T follicular helper cell (primary cell): ENCODE results near the gene CDC42BPB.
"Not testable (repeated sequence)": the region's sequence is repeated elsewhere in the genome, so short reads cannot be mapped to it uniquely, and the experiment has no call there.

Source experiments
- DNase-seq: peaks from one replicate; pipeline ENCODE4 v3.0.0-alpha.2; 2020; ENCODE audit warnings: low read depth

CDC42BPB gene

DNA sequence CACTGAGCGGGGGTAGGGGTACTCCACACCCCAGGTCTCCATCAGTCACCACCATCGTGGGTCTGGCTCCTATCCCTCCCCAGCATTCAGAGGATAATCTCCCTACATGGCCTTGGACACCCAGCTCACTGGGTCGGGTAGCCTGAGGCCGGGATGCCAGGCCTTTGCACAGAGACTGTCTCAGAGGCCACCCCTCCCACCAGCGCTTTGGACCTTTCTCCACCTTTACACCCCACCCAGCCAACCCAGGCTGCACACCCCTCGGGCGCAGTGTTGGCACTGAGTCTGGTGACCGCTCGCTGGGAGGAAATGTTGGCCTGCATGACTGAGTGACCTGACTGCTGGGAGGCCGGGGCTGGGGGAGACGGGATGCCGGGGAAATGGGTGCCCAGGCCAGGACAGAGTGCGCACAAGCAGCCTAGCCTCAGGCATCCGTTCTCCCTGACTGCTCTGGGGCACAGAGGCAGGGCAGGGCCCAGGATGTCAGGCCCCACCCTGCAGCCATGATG, 16.1 kb upstream of the CDC42BPB start:
- DNase-seq, result no peak

DNA sequence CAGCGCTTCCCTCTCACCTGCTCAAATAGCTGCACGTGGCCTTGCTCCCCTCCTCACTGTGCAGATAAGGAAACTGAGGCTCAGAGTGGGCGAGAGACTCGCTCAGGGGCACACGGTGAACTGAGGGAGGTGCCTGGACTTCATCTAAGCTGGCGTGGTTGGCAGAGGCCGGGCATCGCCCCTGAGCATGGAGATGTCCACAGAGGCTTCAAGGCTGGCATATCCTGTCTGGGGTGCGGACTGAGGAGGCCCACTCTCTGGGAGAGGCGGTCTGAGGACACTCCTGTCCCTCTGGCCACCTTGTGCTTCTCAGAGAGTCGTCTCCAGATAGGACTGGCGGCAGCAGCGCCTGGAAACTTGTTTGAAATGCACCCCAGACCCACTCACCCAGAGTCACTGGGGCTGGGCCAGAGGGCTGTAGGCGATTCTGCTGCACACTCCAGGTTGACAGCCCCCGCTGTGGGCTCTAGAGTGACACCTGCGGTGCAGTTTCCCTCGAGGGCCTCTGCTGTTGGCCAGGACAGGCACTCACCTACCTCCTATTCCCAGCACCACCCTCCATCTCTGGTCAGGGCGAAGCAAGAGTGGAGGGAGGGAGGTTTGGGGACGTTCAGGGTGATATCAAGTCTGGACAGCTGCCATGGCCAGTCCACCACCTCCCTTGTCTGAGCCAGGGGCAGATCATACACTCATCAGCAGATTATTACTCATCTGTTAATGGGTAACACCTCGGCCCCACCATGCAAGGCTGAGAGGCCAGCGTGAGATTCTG, 15.4 kb upstream of the CDC42BPB start:
- DNase-seq, result no peak

DNA sequence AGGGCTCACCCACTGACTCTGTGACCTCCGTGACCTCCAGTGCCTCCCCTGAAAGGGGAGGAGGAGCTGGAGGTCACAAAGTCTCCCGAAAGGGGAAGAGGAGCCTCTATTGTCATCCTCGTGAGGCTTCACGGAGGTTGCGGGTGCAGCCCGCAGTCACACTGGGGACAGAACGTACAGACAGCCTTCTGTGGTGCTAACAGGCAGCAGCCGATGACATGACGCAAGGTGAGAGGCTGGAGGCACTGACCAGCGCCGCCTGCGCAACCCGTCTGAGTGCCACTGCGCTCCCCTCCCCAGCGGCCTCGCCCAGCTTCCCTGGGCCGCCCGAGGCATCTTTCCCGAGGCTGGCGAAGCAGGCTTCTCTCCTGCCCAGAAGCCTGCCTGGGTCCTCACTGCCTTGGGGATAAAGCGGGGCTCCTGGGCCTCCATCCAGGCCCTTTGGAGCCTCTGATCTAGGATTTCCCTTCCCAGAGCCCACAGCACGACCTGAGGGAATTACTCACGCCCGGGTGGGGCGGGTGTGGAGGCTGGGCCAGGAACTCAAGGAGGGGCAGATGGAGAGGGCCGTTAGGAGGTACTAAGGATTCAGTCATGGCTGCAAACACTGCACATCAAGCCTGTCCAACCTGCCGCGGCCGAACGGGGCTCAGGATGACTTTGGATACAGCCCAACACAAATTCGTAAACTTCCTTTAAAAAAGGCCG, 14.3 kb upstream of the CDC42BPB start:
- DNase-seq, result no peak

DNA sequence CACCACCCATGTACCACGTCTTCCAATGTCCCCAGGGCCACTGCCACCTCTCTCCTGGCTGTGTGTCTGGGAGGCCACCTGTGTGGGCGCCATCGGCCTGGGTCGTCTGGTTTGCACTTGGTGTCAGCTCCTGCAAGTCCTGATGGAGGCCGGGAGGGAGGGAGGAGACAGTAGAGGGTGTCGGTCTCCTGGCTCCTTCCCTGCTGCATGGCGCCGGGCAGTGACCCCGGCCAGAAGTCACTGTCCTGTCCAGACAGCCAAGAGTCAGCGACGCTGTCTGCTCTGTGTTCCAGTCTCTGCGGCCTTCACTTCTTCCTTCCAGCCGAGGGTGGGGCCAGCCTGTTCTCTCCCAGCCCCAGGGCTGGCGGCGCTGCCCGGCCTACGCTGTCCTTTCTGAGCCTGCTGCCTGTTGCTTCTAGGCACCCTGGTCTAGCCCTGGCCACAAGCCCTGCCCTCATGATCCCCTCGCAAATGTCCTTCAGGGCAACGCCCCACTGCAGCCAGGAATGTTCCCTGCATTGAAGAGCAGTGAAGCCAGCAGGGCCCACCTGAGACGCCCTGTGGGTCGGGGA, 13.7 kb upstream of the CDC42BPB start:
- DNase-seq, result no peak

DNA sequence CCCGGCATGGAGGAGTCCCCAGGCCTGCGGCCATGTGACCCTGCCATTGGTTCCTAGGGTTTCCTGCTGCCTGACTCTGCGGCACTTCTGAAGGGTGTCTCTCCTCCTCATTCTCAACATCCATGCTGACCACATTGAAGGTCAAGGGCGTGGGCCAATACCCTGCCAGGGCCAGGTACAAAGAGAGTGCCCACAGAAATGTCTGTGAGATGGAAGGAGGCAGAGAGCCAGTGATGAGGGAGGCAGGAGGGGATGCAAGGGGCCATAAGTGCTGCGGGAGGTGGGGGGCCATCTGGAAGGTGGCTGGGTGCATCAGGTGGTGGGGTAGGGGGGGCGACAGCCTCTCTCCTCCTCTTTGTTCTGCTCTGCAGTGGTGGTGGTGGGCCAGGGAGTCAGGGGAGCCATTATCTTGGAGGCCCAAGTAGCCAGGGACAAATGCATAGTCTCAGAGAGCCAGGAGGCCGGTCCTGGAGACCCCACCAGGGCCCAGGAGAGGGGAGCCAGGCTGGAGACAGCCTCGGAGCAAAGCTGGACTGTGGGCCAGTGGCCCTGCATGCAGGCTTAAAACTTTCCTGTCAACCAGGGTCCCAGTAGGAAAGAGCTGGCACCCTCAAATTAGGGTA, 13.0 kb upstream of the CDC42BPB start:
- no peak for DNase-seq

DNA sequence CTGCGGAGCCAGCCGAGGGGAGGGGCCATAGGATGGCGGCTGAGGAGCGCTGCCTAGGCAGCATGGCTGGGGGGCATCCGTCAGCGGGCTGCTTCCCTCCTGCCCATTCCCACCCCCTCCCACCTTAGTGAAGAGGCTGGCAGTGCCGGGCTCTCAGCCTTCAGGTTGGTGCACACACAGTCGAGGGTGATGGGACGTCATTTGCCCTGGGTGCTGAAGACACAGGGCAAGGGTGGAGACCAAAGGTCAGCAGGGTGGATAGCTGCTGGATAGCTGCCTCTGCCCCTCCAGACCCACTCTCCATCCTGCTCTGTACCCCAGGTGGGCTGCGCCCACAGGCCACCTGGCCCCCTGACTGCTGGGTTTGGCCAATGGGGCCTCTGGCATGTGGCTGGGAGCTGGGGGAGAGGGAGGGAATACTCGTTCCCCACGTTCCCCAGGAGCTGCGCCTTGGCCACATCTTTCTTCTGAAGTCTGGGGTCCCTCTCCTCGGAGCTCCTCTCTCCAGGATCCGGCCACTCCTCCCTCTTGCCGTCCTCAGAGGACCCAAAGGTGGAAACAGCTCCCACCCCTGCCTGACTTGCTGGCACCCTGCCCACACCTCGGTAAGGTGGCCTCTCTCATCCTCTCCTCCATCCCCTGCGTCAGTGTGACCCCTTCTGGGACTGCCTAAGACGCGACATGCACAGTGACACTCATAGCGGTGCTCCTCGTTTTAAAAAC, 11.2 kb upstream of the CDC42BPB start:
- no peak for DNase-seq

DNA sequence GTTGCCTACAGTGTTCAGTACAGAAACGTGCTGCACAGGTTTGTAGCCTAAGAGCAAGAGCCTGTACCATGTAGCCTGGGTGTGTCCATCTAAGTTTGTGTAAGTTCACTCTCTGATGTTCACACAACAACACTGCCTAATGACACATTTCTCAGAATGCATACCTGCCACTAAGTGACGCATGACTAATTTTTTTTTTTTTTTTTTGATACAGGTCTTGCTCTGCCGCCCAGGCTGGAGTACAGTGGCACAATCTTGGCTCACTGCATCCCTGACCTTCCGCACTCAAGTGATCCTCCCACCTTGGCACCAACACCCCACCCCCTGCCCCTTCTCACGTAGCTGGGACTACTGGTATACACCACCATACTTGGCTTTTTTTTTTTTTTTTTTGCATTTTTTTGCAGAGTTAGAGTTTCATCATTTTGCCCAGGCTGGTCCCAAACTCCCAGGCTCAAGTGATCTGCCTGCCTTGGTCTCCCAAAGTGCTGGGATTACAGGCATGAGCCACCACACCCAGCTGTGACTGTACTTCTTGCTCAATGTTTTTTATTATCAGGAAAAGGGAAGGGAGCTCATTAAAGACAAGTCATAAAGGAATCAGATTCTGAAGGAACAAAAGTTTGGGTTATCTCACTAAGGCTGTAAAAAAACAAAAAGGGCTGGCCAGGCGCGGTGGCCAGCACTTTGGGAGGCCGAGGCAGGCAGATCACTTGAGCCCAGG, 10.0 kb upstream of the CDC42BPB start:
- DNase-seq, result no peak

DNA sequence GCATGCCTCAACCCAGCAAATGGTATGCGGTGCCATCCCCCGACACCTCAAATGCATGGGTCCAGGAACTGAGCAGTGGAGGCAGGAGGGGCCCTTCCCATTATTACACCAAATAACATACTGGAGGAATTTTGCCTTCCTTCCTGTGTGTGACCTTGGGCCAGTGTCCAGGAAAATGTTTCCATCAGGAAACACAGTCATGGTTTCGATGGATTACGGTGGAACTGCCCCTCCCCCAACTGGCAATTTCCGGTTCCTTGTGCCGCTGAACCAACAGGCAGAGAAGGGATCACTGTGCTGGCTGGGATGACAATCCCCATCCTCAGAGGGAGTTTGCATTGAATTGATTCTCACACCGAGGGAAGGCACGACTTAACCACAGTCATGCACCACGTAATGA, 9.1 kb upstream of the CDC42BPB start:
- DNase-seq, result no peak

DNA sequence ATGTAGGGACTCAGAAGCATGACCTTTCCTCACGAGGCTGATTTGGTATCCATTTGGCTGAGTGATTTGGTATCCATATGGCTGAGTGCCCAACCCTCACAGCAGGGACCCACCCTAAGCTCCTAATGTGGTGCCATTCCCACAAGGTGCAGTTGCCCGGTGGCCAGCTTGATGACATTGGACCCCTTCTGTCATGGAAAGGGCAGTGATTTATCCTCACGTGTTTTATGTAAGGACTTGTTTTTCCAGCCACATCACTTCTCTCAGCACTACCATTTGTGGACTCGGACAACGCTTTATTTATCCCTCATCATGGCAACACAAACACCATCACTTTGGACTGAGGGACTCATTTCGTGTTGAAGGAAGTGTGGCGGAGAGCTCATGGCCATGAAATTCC, 8.5 kb upstream of the CDC42BPB start:
- DNase-seq, result no peak

DNA sequence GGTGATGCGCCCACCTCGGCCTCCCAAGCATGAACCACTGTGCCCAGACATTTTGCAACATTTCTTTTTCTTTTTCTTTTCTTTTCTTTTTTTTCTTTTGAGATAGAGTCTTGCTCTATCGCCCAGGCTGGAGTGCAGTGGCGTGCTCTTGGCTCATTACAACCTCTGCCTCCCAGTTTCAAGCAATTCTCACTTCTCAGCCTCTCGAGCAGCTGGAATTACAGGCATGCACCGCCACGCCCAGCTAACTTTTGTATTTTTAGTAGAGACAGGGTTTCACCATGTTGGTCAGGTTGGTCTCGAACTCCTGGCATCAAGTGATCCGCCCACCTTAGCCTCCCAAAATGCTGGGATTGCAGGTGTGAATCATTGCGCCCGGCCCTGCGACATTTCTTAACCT, 7.6 kb upstream of the CDC42BPB start:
- DNase-seq, result no peak

DNA sequence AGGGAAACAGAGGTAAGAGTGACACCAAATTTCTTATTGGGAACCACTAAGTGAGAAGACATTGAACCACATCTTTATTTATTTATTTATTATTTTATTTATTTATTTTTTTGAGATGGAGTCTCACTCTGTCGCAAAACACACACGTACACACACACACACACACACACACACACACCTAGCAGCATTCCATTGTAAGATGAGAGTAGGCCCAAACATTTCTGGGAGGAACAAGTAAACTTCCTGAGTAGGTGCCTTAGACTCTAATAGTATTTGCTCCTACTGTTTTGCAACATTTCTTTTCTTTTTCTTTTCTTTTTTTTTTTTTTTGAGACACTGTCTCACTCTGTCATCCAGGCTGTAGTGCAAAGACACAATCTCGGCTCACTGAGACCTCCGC, 7.1 kb upstream of the CDC42BPB start:
- no peak for DNase-seq

DNA sequence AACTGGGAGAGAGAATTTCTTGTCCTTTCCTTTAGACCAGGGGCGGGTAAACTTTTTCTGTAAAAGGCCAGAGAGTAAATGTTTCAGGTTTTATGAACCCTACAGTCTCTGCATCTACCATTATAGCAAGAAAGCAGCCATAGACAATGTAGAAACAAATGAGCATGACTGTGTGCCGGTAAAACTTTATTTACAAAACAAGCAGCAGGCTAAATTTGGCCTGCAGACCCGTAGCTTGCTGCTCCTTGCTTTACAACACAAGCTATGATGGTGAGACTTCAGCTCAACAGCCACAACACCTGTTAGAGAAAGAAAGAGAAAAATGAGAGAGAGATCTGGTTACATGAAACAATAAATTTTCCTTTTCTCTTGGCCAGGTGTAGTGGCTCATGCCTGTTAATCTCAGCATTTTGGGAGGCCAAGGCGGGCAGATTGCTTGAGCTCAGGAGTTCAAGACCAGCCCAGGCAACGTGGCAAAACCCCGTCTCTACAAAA, 4.2 kb upstream of the CDC42BPB start:
- no peak for DNase-seq

DNA sequence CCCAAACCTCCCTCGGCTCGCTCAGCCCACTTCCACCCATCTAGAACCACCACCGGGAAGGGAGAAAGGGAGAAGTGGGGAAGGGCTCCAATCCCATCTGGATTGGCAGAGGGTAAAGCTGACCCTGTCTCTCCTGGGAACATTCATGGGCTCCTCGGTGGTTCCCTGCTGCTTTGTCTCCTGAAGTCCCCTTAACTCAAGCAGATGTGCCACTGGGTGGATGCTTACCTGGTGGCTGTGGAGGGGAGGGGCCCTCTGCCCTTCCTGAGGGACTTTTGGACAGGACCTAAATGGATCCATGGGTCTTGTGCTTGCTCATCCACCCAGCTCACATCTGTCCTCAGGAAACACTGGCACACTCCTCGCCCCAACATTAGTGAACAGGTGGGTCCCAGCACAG, 2.2 kb upstream of the CDC42BPB start:
- no peak for DNase-seq

DNA sequence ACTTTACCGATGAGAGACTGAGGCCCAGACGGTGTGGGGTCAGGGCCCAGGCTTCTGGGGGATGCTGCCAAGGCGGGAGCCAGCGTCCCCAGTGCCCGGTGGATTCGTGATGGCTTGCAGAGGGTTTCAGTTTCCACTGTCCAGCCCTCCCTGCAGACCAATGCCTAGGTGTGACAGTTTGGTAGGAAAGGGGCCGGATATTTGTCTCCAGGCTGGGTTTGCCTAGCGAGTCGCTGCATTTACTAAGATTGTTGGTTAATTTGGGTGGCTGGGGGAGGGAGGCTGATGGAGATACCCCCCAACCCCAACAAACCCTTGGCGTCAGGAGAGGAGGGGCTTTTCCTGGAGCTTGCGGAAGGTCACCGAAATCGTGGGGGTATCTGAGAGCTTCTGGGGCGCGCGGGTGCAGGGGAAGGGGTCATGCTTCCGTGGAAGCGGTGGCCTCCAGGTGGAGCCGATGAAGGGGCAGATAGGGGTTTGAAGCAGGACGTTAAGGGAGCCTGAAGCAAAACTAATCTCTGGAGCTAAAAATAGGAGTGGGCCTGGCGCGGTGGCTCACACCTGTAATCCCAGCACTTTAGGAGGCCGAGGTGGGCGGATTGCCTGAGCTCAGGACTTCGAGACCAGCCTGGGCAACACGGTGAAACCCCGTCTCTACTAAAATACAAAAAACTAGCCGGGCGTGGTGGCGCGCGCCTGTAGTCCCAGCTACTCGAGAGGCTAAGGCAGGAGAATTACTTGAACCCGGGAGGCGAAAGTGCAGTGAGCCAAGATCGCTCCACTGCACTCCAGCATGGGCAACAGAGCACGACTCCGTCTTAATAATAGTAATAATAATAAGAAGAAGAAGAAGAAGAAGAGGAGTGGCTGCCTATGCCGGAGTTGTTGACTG, 1.1 kb upstream of the CDC42BPB start:
- DNase-seq, result no peak

DNA sequence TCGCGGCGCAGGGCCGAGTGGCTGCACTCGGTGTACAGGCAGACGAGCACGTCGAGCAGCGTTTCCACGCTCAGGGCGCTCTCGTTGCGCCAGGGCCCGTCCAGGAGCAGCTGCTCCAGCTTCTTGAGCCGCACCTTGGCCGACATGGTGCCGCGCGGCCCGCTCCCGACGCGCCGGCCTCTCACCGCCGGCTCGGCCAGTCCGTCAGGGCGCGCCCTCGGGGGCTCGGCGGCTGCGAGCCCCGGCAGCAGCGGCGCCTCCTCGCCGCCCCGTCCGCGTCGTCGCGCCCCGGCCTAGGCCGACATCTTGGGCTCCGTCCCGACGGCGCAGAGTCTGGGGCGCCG, 349 bp downstream of the CDC42BPB start:
- DNase-seq, result no peak

DNA sequence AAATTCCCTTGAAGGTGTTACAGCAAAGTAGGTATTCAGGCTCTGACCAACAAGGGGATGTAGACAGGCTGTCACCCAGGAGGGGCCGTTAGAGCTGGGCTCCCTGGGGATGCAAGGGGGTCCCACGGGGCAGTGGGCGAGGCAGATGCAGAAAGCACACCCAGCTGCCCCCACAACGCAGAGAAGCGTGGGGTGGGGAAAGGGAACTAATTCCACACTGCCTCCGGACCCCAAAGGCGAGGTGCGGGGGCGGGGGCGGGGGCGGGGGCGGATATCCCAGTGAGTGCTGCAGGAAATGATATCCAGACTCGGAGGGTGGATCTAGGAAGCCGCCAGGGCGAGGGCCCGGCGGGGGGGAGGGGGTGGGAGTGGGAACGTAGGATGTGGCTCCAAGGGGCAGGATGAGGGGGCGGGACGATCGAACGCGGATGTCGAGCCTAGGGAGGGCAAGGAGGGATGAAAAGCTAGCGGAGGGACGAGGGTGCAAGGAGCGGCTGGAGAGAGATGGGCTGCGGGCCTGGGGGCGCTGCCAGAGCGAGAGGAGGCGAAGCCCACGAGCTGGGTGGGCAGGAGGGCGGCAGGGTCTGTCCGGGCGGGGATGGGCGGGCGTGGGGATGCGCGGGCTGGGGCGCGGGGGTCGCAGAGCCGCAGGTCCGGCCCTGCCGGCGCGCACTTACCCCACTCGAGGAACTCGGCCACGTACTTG, 874 bp downstream of the CDC42BPB start:
- no peak for DNase-seq

DNA sequence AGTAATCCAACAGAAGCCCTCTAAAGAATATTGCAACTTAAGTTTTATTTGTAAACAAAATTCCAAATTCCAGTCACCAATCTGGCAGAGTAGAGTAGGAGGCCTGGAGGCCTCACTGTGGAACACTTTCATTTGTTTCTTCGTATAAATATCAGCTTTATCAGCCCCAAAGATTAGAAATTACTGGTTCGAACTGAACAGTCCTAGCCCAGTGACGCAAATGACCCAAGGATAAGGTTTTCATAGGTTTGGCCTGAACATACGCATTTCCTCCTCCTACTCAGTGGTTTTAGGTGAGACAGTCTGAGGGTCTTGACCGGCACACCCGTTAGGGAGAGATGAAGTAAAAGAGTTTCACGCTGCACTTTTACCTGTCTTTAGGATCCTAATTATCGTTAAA, 1.7 kb downstream of the CDC42BPB start:
- no peak for DNase-seq

DNA sequence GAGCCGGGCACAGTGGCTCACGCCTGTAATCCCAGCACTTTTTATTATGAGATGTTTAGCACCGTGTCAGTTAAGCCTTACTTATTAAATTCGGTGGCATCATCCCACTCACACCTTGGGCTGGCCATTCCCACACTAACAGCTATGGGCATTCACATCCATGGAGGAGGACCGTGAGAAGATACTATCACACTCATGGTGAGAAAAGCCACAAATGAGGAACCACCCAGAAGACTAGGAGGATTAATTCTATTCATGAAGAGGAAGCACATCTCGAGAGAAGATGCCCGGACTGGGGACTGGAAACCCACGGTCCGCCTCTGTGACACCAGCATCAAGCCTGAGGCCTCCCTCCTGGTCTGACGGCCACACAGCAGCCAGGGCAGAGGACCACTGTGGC, 4.9 kb downstream of the CDC42BPB start:
- no peak for DNase-seq

DNA sequence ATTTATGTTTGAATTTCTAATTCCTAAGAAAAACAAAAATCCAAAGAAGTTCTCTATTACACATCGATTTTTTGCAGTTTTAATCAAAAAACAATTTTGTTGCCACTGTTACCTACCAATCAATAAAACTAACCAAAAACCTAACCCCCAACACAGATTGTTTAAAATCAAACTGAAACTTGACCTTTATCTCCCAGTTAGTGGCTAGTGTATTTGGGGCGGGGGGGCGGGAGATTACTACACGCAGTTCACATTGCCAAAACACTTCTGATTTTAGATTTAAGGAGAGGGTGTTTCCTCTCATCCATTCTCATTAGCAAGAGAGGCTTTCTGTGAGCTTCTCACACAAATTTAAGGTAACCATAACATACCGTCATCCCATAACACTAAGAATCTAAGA, 6.4 kb downstream of the CDC42BPB start:
- no peak for DNase-seq

DNA sequence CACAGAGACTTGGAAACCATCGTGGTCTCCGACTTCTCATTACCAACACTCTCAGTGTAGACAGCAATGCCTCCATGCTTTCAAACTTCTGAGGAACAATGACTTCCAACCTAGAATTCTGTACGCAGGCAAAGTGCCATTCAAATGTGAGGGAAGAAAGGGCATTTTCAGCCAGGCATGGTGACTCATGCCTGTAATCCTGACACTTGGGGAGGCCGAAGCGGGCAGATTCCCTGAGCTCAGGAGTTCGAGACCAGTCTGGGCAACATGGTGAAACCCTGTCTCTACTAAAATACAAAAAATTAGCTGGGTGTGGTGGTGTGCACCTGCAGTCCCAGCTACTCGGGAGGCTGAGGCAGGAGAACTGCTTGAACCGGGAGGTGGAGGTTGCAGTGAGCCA, 9.9 kb downstream of the CDC42BPB start:
- not testable (repeated sequence) for DNase-seq
